ENCODE data around the gene TASL. TPM values are rescaled to one million over a fixed set of nuclear protein-coding genes. Genes with fewer than 3 reads are reported as not detected.
A peak's percentile ranks its signal among the peaks of the same experiment; 100 is the strongest.

The TASL gene
- total RNA-seq, 1 donor from 2014 or later = not detected

DNA sequence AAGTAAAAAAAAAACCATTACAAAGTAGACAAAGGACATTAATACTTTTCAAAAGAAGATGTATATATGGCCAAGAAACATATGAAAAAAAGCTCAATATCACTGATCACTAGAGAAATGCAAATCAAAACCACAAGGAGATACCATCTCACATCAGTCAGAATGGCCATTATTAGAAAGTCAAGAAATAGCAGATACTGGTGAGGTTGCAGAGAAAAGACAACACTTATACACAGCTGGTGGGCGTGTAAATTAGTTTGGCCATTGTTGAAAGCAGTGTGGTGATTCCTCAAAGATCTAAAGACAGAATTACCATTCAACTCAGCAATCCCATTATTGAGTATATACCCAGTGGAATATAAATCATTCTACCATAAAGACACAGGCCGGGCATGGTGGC is 39.3 kb downstream of the TASL start:
- Mint-ChIP-seq H3K4me3 (ENCODE audit: unreplicated experiment) (no peak overlapping the region), H3K9me3 (ENCODE audit: unreplicated experiment) (no peaks in the 10 kb centered on the region), H3K4me1 (ENCODE audit: low read depth, unreplicated experiment) (no peaks in the 10 kb centered on the region), H3K36me3 (ENCODE audit: low read depth, unreplicated experiment) (no peaks in the 10 kb centered on the region), H3K27ac (ENCODE audit: unreplicated experiment) (no peak overlapping the region), H3K27me3 (ENCODE audit: low read depth, unreplicated experiment) (no peaks in the 10 kb centered on the region)
- no peak overlapping the region for H3K4me2 ChIP-seq (ENCODE audit: low read length)
- no peaks in the 10 kb centered on the region for H3K79me2 ChIP-seq (ENCODE audit: insufficient read depth, low read length)
- TF ChIP-seq EZH2 (IDR thresholded peaks at IDR 0.05; ENCODE audit: insufficient read depth, low read length) = no peak
- TF ChIP-seq, protein P1, sequence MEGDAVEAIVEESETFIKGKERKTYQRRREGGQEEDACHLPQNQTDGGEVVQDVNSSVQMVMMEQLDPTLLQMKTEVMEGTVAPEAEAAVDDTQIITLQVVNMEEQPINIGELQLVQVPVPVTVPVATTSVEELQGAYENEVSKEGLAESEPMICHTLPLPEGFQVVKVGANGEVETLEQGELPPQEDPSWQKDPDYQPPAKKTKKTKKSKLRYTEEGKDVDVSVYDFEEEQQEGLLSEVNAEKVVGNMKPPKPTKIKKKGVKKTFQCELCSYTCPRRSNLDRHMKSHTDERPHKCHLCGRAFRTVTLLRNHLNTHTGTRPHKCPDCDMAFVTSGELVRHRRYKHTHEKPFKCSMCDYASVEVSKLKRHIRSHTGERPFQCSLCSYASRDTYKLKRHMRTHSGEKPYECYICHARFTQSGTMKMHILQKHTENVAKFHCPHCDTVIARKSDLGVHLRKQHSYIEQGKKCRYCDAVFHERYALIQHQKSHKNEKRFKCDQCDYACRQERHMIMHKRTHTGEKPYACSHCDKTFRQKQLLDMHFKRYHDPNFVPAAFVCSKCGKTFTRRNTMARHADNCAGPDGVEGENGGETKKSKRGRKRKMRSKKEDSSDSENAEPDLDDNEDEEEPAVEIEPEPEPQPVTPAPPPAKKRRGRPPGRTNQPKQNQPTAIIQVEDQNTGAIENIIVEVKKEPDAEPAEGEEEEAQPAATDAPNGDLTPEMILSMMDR (IDR thresholded peaks at IDR 0.05; ENCODE audit: insufficient read depth, low read depth, low read length) = no peak
- H3K9me3 ChIP-seq (ENCODE audit: insufficient read depth, low read depth, low read length) = no peaks in the 10 kb centered on the region
- no peaks in the 10 kb centered on the region for H3K27me3 ChIP-seq (ENCODE audit: insufficient read depth, low read length)
- FAIRE-seq (peak; percentile 88), DNase-seq (ENCODE audit: low read depth) (no peak)
- H3K36me3 ChIP-seq (ENCODE audit: insufficient read depth, low read length) = no peaks in the 10 kb centered on the region
- no peak overlapping the region for H3K27ac ChIP-seq (ENCODE audit: low read depth, low read length)
- no peaks in the 10 kb centered on the region for H4K20me1 ChIP-seq (ENCODE audit: insufficient read depth, low read length)
- H3K9ac ChIP-seq (ENCODE audit: low read length) = no peak overlapping the region
- no peak overlapping the region for H2AFZ ChIP-seq (ENCODE audit: low read depth, low read length)
- H3K4me3 ChIP-seq (ENCODE audit: insufficient read depth, low read depth, low read length) = no peak overlapping the region
- no peaks in the 10 kb centered on the region for H3K4me1 ChIP-seq (ENCODE audit: insufficient read depth, low read length)

DNA sequence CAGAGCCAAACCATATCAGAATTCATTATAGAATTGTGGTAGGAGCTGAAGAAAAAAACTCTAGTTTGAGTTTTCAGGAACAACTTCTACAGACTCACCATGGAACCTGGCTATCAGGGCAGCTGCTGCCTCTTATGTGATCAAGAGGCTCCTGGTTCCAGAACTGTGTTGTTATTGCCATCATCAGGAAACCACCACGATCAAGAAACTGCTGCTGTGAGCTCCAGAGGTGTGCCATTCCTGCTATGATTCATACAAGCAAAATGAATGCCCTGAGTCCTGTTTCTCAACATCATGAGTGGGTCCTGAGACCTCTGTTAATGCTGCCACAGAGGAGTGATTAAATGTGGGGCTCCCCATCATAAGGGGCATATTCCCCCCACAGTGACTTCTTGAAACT is 43.7 kb downstream of the TASL start:
- FAIRE-seq (peak; percentile 34), DNase-seq (ENCODE audit: low read depth) (no peak)
- Histone ChIP-seq H3K4me3 (ENCODE audit: insufficient read depth, low read depth, low read length) (no peak overlapping the region), H2AFZ (ENCODE audit: low read depth, low read length) (no peak overlapping the region), H3K27ac (ENCODE audit: low read depth, low read length) (no peak overlapping the region), H3K9me3 (ENCODE audit: insufficient read depth, low read depth, low read length) (no peaks in the 10 kb centered on the region), H3K27me3 (ENCODE audit: insufficient read depth, low read length) (no peaks in the 10 kb centered on the region), H3K9ac (ENCODE audit: low read length) (no peak overlapping the region), H3K4me1 (ENCODE audit: insufficient read depth, low read length) (no peaks in the 10 kb centered on the region), H3K79me2 (ENCODE audit: insufficient read depth, low read length) (no peaks in the 10 kb centered on the region), H3K4me2 (ENCODE audit: low read length) (no peak overlapping the region), H4K20me1 (ENCODE audit: insufficient read depth, low read length) (no peaks in the 10 kb centered on the region), H3K36me3 (ENCODE audit: insufficient read depth, low read length) (no peaks in the 10 kb centered on the region)
- no peak overlapping the region for H3K4me3 Mint-ChIP-seq (ENCODE audit: unreplicated experiment)
- H3K27me3 Mint-ChIP-seq (ENCODE audit: low read depth, unreplicated experiment) = no peaks in the 10 kb centered on the region
- no peaks in the 10 kb centered on the region for H3K9me3 Mint-ChIP-seq (ENCODE audit: unreplicated experiment)
- H3K27ac Mint-ChIP-seq (ENCODE audit: unreplicated experiment) = no peak overlapping the region
- no peak for TF ChIP-seq EZH2 (IDR thresholded peaks at IDR 0.05; ENCODE audit: insufficient read depth, low read length)
- TF ChIP-seq, protein P1 (IDR thresholded peaks at IDR 0.05; ENCODE audit: insufficient read depth, low read depth, low read length) = no peak
- H3K4me1 Mint-ChIP-seq (ENCODE audit: low read depth, unreplicated experiment) = peaks cover 6% of the 10 kb centered on the region
- H3K36me3 Mint-ChIP-seq (ENCODE audit: low read depth, unreplicated experiment) = no peaks in the 10 kb centered on the region

DNA sequence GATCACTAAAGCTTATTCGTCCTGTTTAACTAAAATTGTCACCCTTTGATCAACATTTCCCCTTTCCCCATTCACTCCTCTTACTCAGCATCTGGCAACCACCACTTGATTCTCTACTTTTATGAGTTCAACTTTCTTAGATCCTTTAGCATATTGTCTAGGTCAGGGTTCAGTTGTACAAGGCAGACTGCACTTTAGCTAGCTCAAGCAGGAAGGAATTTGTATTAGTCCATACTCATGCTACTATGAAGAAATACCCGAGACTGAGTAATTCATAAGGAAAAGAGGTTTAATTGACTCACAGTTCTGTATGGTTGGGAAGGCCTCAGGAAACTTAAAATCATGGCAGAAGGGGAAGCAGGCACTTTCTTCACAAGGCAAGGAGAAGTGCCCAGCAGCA is 44.3 kb downstream of the TASL start:
- Mint-ChIP-seq H3K4me1 (ENCODE audit: low read depth, unreplicated experiment) (peaks cover 6% of the 10 kb centered on the region), H3K4me3 (ENCODE audit: unreplicated experiment) (no peak overlapping the region), H3K36me3 (ENCODE audit: low read depth, unreplicated experiment) (no peaks in the 10 kb centered on the region), H3K9me3 (ENCODE audit: unreplicated experiment) (no peaks in the 10 kb centered on the region), H3K27ac (ENCODE audit: unreplicated experiment) (no peak overlapping the region), H3K27me3 (ENCODE audit: low read depth, unreplicated experiment) (no peaks in the 10 kb centered on the region)
- no peak overlapping the region for H3K4me3 ChIP-seq (ENCODE audit: insufficient read depth, low read depth, low read length)
- H3K4me2 ChIP-seq (ENCODE audit: low read length) = no peak overlapping the region
- H3K9ac ChIP-seq (ENCODE audit: low read length) = no peak overlapping the region
- H3K79me2 ChIP-seq (ENCODE audit: insufficient read depth, low read length) = no peaks in the 10 kb centered on the region
- no peaks in the 10 kb centered on the region for H4K20me1 ChIP-seq (ENCODE audit: insufficient read depth, low read length)
- H2AFZ ChIP-seq (ENCODE audit: low read depth, low read length) = no peak overlapping the region
- FAIRE-seq (peak; percentile 81), DNase-seq (ENCODE audit: low read depth) (no peak)
- H3K9me3 ChIP-seq (ENCODE audit: insufficient read depth, low read depth, low read length) = no peaks in the 10 kb centered on the region
- no peak overlapping the region for H3K27ac ChIP-seq (ENCODE audit: low read depth, low read length)
- no peaks in the 10 kb centered on the region for H3K4me1 ChIP-seq (ENCODE audit: insufficient read depth, low read length)
- H3K27me3 ChIP-seq (ENCODE audit: insufficient read depth, low read length) = no peaks in the 10 kb centered on the region
- H3K36me3 ChIP-seq (ENCODE audit: insufficient read depth, low read length) = no peaks in the 10 kb centered on the region
- TF ChIP-seq EZH2 (IDR thresholded peaks at IDR 0.05; ENCODE audit: insufficient read depth, low read length) = no peak
- TF ChIP-seq, protein P1 (IDR thresholded peaks at IDR 0.05; ENCODE audit: insufficient read depth, low read depth, low read length) = no peak
